ENCODE measurements around the gene SKIC8.

DNA sequence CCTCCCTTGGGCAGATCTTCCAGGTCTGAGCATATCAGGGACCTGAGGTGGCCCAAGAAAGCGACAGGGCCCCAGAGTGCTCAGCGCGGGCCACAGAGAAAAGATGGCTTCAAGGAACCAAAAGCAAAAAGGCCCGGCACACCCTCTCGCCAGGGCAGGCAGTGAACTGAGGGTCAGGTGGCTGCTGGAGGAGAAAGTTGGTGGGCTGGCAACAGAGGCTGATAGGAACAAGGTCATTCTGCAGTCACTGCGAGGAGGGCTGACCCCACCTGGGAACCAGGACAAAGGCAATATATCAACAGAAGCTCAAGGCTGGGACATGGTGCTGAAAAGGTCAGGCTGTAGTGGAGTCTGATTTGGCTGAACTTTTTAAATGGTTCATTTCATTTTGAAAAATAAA, 62.3 kb downstream of the SKIC8 start:
- TF ChIP-seq, protein P1, sequence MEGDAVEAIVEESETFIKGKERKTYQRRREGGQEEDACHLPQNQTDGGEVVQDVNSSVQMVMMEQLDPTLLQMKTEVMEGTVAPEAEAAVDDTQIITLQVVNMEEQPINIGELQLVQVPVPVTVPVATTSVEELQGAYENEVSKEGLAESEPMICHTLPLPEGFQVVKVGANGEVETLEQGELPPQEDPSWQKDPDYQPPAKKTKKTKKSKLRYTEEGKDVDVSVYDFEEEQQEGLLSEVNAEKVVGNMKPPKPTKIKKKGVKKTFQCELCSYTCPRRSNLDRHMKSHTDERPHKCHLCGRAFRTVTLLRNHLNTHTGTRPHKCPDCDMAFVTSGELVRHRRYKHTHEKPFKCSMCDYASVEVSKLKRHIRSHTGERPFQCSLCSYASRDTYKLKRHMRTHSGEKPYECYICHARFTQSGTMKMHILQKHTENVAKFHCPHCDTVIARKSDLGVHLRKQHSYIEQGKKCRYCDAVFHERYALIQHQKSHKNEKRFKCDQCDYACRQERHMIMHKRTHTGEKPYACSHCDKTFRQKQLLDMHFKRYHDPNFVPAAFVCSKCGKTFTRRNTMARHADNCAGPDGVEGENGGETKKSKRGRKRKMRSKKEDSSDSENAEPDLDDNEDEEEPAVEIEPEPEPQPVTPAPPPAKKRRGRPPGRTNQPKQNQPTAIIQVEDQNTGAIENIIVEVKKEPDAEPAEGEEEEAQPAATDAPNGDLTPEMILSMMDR (conservative IDR thresholded peaks at IDR 0.05): no peak
- no peak for TF ChIP-seq EZH2 (IDR thresholded peaks at IDR 0.05; ENCODE audit: low read depth)
